Liver (tissue), 9 donors: ENCODE results near the gene ADCK1. TPM values are rescaled to one million over a fixed set of nuclear protein-coding genes. Genes with fewer than 3 reads are reported as not detected.

Source experiments
- DNase-seq: peaks from one replicate; pipeline ENCODE4 v3.0.0-alpha.2; 2017; ENCODE audit warnings: low spot score
- H3K27ac ChIP-seq, 2 donors: one replicate each; pipeline ENCODE4 v1.7.0; 2013; ENCODE audit warnings: inconsistent platforms in 2 of 2, low read length in 2 of 2, control low read depth in 1 of 2, low read depth in 1 of 2, mild to moderate bottlenecking in 1 of 2
- H3K27me3 ChIP-seq, 4 donors: one replicate each; pipeline versions ENCODE4 v1.6.1 to v1.7.0; 2013; ENCODE audit warnings: low read length in 3 of 4, inconsistent platforms in 1 of 4, mild to moderate bottlenecking in 1 of 4, moderate library complexity in 1 of 4; ENCODE audit not compliant: control insufficient read depth in 4 of 4, insufficient read depth in 4 of 4
- H3K36me3 ChIP-seq, 4 donors: one replicate each; pipeline versions ENCODE4 v1.6.1 to v1.7.0; 2013; ENCODE audit warnings: low read length in 3 of 4, mild to moderate bottlenecking in 3 of 4, low read depth in 1 of 4, moderate library complexity in 1 of 4; ENCODE audit not compliant: control insufficient read depth in 4 of 4, insufficient read depth in 3 of 4
- H3K4me1 ChIP-seq, 4 donors: one replicate each; pipeline versions ENCODE4 v1.6.1 to v1.7.0; 2013; ENCODE audit warnings: low read length in 3 of 4, mild to moderate bottlenecking in 3 of 4, moderate library complexity in 1 of 4; ENCODE audit not compliant: control insufficient read depth in 4 of 4, insufficient read depth in 4 of 4
- H3K4me3 ChIP-seq, 3 donors: one replicate each; pipeline versions ENCODE4 v1.6.1 to v1.7.0; 2013; ENCODE audit warnings: low read length in 3 of 3, control low read depth in 1 of 3, low read depth in 1 of 3, mild to moderate bottlenecking in 1 of 3
- H3K9ac ChIP-seq, 2 donors: one replicate each; pipeline ENCODE4 v1.7.0; 2013; ENCODE audit warnings: low read length in 2 of 2, mild to moderate bottlenecking in 2 of 2, moderate library complexity in 2 of 2, control low read depth in 1 of 2, low read depth in 1 of 2
- H3K9me3 ChIP-seq, 4 donors: one replicate each; pipeline versions ENCODE4 v1.6.1 to v1.7.0; 2013; ENCODE audit warnings: low read length in 3 of 4; ENCODE audit not compliant: control insufficient read depth in 4 of 4
- CTCF ChIP-seq: fragments of 150-350 bp; IDR thresholded peaks from 2 replicates; pipeline ENCODE4 v1.5.1; 2017; ENCODE audit warnings: improper control_type of control experiment, low read depth, low read length; ENCODE audit not compliant: missing input control
- EGR1 ChIP-seq, 2 donors: IDR thresholded peaks; 2 replicates each; pipeline ENCODE4 v1.6.1; 2016 to 2018; ENCODE audit warnings: antibody characterized with exemption in 2 of 2, low read depth in 2 of 2
- FOXA1 ChIP-seq: IDR thresholded peaks from 2 replicates; pipeline ENCODE4 v1.6.1; 2016; ENCODE audit warnings: antibody characterized with exemption
- FOXA2 ChIP-seq: IDR thresholded peaks from 2 replicates; pipeline ENCODE4 v1.6.1; 2016; ENCODE audit warnings: antibody characterized with exemption
- GABPA ChIP-seq, 2 donors: IDR thresholded peaks in 1 of 2; conservative IDR thresholded peaks in 1 of 2; 2 replicates each; pipeline ENCODE4 v1.6.1; 2016; ENCODE audit warnings: antibody characterized with exemption in 2 of 2, mild to moderate bottlenecking in 1 of 2, moderate library complexity in 1 of 2
- HNF4A ChIP-seq, 2 donors: conservative IDR thresholded peaks; 2 replicates each; pipeline ENCODE4 v1.6.1; 2016; ENCODE audit warnings: antibody characterized with exemption in 2 of 2, mild to moderate bottlenecking in 2 of 2
- HNF4G ChIP-seq: IDR thresholded peaks from 2 replicates; pipeline ENCODE4 v1.6.1; 2016; ENCODE audit warnings: antibody characterized with exemption
- JUND ChIP-seq, 2 donors: IDR thresholded peaks; 2 replicates each; pipeline ENCODE4 v1.6.1; 2016; ENCODE audit warnings: antibody characterized with exemption in 2 of 2
- MAX ChIP-seq: IDR thresholded peaks from 2 replicates; pipeline ENCODE4 v1.6.1; 2016; ENCODE audit warnings: antibody characterized with exemption
- NR2F2 ChIP-seq: IDR thresholded peaks from 2 replicates; pipeline ENCODE4 v1.6.1; 2016; ENCODE audit warnings: antibody characterized with exemption
- RAD21 ChIP-seq, 2 donors: IDR thresholded peaks; 2 replicates each; pipeline ENCODE4 v1.6.1; 2016; ENCODE audit warnings: antibody characterized with exemption in 2 of 2, mild to moderate bottlenecking in 2 of 2
- REST ChIP-seq: IDR thresholded peaks from 2 replicates; pipeline ENCODE4 v1.6.1; 2016; ENCODE audit warnings: antibody characterized with exemption, mild to moderate bottlenecking
- SP1 ChIP-seq: IDR thresholded peaks from 2 replicates; pipeline ENCODE4 v1.6.1; 2018; ENCODE audit warnings: antibody characterized with exemption, mild to moderate bottlenecking
- TAF1 ChIP-seq: conservative IDR thresholded peaks from 2 replicates; pipeline ENCODE4 v1.6.1; 2016; ENCODE audit warnings: antibody characterized with exemption, mild to moderate bottlenecking
- YY1 ChIP-seq: IDR thresholded peaks from 2 replicates; pipeline ENCODE4 v1.6.1; 2016; ENCODE audit warnings: antibody characterized with exemption, mild to moderate bottlenecking
- ZBTB33 ChIP-seq: IDR thresholded peaks from 2 replicates; pipeline ENCODE4 v1.6.1; 2016; ENCODE audit warnings: antibody characterized with exemption
- WGBS: extraction: QIAGEN DNeasy Blood & Tissue Kit; methylation state at CpG from one replicate; pipeline ENCODE4 v1.1.7; 2013; 5-methylcytosine and 5-hydroxymethylcytosine counted together
- polyA plus RNA-seq, 2 donors: library from polyadenylated mRNA; stranded (reverse) in 1 of 2; unstranded in 1 of 2; fragments of 200-250 nt in 1 of 2; fragments of >200 nt in 1 of 2; fragmentation: Nextera tagmentation in 1 of 2; extraction: Ambion mirVana in 1 of 2; gene quantifications; one replicate each; pipeline versions ENCODE4 v1.2.1 to v1.2.3, GENCODE V29; 2013 to 2015
- total RNA-seq, 2 donors: library from RNA; depleted of rRNA; stranded (reverse); fragments of >200 nt; gene quantifications; one replicate each; pipeline ENCODE4 v1.2.3, GENCODE V29; 2014
- TF ChIP-seq, protein P1 (sequence below): IDR thresholded peaks from 2 replicates; pipeline ENCODE4 v1.6.1; 2016; ENCODE audit warnings: antibody characterized with exemption
- donor health status: healthy.
- donor health status: healthy.
- donor health status: healthy.
- donor health status: healthy.
- donor health status: healthy.

Gene ADCK1
- total and polyA plus RNA-seq, 4 donors = 4.0 to 4.9 (median 4.4) TPM

DNA sequence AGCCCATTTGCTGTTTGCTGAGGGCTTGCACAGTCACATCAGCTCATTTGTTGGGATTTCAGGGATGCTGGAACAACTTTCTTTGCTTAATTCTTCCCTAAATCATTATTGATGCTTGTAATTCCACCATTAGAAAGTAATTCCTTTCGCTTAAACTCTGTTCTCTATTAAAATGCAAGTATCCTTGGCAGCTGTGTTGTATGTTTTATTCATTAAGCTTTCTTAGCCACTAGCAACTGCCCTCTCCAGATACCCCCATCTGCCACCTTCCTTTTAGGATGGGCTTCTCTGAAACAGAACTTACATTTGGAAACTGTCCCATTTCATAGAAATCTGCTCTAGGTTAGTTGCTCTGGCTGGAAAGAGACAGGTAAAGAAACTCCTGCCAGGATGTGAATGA, 43.7 kb downstream of the ADCK1 start:
- Histone ChIP-seq H3K4me1 (no peaks in the 10 kb centered on the region), H3K27ac (no peak overlapping the region), H3K27me3 (no peaks in the 10 kb centered on the region), H3K4me3 (no peak overlapping the region), H3K36me3 (no peaks in the 10 kb centered on the region), H3K9me3 (no peaks in the 10 kb centered on the region), H3K9ac (no peak overlapping the region)
- DNase-seq = no peak
- TF ChIP-seq CTCF (no peak), GABPA (IDR thresholded peaks at IDR 0.05 in 1 of 2, conservative IDR thresholded peaks at IDR 0.05 in 1 of 2) (no peak), REST (no peak), TAF1 (no peak), NR2F2 (no peak), FOXA1 (no peak), HNF4A (conservative IDR thresholded peaks at IDR 0.05) (no peak), SP1 (no peak), YY1 (no peak), ZBTB33 (no peak), HNF4G (no peak), RAD21 (IDR thresholded peaks at IDR 0.05) (no peak), EGR1 (IDR thresholded peaks at IDR 0.05; ENCODE audit: low read depth in 2 of 2) (no peak), MAX (no peak), FOXA2 (no peak), JUND (IDR thresholded peaks at IDR 0.05) (no peak)
- TF ChIP-seq, protein P1, sequence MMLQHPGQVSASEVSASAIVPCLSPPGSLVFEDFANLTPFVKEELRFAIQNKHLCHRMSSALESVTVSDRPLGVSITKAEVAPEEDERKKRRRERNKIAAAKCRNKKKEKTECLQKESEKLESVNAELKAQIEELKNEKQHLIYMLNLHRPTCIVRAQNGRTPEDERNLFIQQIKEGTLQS = no peak
- WGBS = 100% methylated on average over 1 of the region's 1 CpG

- Histone ChIP-seq H3K4me1 (no peaks in the 10 kb centered on the region), H3K4me3 (no peak overlapping the region), H3K9ac (no peak overlapping the region), H3K27me3 (no peaks in the 10 kb centered on the region), H3K27ac (no peak overlapping the region), H3K36me3 (no peaks in the 10 kb centered on the region), H3K9me3 (no peaks in the 10 kb centered on the region)
- TF ChIP-seq, protein P1 = no peak
- TF ChIP-seq HNF4A (conservative IDR thresholded peaks at IDR 0.05) (no peak), FOXA2 (no peak)
- no peak for DNase-seq
- 74% methylated on average over 4 of the region's 4 CpGs for WGBS
Observed at GRCh38 chr14:77844802-77845201, 44.9 kb downstream of the ADCK1 start.
